HG02970 (cell line): Measurements from ENCODE around the gene DCLK3.

ENCODE experiments used
- ATAC-seq: cut with Tn5 transposase; IDR thresholded peaks from one replicate; pipeline ENCODE4 v1.9.1; 2021; ENCODE audit warnings: mild to moderate bottlenecking, moderate library complexity, moderate number of reproducible peaks; ENCODE audit not compliant: unreplicated experiment, low FRiP score

DCLK3 gene, protein sequence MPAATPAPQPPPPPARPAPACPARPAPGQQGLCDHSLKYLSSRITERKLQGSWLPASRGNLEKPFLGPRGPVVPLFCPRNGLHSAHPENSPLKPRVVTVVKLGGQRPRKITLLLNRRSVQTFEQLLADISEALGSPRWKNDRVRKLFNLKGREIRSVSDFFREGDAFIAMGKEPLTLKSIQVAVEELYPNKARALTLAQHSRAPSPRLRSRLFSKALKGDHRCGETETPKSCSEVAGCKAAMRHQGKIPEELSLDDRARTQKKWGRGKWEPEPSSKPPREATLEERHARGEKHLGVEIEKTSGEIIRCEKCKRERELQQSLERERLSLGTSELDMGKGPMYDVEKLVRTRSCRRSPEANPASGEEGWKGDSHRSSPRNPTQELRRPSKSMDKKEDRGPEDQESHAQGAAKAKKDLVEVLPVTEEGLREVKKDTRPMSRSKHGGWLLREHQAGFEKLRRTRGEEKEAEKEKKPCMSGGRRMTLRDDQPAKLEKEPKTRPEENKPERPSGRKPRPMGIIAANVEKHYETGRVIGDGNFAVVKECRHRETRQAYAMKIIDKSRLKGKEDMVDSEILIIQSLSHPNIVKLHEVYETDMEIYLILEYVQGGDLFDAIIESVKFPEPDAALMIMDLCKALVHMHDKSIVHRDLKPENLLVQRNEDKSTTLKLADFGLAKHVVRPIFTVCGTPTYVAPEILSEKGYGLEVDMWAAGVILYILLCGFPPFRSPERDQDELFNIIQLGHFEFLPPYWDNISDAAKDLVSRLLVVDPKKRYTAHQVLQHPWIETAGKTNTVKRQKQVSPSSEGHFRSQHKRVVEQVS

DNA sequence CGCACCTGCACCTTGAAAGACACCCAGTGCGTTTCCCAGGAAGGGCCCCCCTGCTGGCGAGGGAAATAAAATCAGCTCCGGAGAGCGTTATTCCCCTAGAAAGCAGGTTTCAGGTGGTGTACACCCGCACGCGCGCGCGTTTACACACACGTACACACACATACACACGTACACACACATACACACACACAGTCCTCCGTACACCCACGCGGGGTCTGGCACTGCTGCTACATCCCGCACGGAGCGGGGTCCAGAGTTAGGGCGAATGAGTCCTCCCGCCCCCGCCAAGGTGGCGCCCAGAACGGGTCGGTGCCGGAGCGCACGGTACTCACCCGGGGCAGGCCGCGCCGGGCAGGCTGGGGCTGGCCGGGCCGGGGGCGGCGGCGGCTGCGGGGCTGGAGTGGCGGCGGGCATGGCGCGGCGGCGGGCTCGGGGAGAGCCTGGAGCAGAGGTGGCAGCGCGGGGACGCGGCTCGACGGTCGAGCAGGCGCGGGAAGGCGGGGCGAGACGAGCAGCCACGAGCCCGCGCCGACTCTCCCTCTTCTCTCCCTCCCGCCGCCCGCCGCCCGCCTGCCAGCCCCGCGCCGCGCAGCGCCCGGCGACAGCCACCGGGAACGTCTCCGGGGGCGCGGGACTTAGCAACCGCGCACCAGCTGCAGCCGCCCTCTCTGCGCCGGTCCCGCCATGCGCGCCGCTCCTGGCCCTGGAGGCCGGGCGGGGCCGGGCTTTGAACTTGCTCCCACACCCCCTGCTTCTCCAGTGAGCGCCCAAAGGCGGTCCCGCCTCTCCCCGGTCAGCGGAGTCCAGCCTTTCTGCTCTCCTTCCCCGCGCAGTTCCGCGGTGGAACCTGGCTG is at the start of gene DCLK3:
TSS of gene DCLK3 (minus strand) at position 704 of the 854 bp plus-strand sequence. CDS start at position 414, 290 bp downstream.
- no peak for ATAC-seq

DNA sequence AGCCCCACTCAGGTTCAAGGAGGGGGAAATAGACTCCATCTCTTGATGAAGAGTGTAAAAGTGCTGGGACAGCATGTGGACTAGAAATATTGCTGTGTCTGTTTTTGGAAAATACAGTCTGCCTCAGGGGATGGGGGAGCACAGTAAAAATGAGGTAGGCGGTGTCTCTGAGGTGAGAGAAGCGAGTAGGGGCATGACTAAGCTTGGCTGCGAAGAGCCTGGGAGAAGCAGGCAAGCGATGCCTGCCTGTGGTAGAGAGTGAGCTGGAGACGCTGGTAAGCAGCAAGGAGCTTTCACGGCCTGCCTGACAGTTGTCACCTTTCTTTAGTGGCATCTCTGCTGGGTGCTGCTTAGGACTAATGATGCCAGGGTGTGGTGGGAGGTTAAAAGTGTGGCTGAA is 49.0 kb upstream of the DCLK3 start:
- ATAC-seq: no peak

DNA sequence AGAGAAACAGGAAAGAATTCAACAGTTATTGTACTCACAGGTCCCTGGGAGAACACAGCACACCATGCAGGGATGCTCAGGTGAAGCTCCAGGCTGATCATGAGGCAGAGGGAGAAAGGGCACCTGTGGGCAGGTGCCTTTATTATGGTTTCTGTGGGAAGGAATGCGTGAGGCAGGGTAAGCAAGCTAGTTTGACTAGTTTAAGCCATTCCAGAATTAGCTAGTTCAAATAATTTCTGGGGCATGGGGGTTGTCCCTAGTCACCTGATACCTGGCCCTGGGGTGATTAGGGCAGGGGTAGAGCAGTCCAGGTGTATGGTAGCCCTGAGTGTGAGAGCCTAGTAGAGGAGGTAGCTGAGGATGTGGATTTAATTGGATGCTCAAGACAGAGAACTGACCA is 47.9 kb upstream of the DCLK3 start:
- no peak for ATAC-seq

GRCh38 chr3:36811768-36812167 is 47.4 kb upstream of the DCLK3 start:
- no peak for ATAC-seq

- ATAC-seq: no peak
These were observed 40.1 kb upstream of the DCLK3 start for GRCh38 chr3:36804295-36805055.

DNA sequence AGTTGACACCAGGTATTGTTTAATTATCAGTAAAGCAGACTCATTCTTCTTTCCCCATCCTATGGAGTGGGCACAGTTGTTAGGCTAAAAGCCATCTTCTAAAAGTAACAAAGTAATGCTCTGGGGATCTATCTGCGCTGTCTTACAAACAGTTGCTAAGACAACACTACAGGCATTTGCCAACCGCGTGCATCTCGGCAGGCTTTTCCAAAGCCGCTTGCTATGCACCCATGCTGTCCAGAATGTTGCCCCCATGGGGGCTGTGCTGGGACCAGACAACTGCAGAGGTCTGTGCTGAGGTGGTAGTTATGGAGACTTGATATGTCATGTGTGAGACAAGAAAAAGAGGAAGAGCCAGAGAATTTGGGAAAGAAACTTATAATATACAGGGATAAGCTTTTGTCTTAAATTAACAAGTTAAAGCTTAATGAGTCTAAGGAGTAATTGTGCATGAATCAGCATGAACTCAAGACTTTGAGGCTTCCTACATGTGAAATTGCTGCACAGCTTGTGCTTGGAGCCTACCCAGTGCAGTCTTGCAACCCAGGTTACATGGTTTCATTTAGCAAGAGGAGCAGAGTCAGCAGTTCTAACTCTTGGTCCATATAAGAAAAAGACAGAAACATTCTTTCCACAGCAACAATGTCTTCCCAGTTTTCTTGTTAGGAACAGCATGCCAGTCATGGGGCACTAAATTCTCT is 38.9 kb upstream of the DCLK3 start:
- no peak for ATAC-seq

DNA sequence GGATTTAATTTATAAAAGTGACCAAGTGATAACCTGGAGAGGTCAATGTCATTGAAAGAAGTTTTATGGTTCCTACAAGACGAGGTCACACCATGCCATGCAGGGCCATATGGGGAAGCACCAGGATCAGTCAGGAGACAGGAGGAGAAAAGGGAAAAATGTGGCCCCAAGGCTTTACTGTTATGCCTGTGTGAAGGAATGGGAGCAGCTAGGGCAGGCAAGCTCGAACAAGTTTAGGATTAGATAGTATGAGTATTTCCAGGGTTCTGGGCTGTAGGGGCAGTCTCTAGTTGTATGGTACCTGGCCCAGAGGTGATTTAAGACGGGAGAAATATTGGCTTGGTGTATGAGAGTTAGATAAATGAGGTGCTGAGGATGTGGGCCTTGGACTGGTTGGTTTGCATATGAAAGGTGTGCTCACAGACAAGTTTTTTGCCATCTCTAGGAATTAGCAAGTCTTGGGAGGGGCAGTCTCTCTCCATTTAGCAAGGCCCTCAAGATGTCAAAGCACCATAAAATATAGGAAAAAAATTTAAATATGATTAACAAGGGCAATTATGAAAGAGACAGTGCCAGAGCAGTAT is 36.3 kb upstream of the DCLK3 start:
- ATAC-seq: no peak

- ATAC-seq: no peak
These were observed 32.5 kb upstream of the DCLK3 start for GRCh38 chr3:36796881-36797280.

GRCh38 chr3:36796161-36796560 is 31.8 kb upstream of the DCLK3 start:
- ATAC-seq: no peak

DNA sequence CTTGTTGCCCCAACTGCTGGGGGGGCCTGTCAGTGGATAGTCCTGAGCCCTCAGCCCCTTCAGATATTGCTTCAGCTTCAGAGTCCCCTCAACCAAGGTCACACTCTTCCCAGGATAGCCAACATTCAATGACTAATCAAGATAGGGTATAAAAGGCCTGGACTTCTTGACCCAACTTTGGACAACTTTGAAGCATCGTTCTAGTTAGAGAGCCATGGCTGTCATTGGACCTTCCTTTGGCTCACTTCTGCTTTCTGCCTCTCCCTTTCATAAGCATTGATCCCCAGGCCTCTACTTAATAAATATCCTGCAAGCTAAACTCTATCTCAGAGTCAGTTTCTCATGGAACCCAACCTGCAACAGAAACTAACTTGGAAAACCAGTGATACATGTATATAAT is 31.3 kb upstream of the DCLK3 start:
- ATAC-seq: no peak

- no peak for ATAC-seq
These were observed 28.0 kb upstream of the DCLK3 start for GRCh38 chr3:36792342-36792741.

DNA sequence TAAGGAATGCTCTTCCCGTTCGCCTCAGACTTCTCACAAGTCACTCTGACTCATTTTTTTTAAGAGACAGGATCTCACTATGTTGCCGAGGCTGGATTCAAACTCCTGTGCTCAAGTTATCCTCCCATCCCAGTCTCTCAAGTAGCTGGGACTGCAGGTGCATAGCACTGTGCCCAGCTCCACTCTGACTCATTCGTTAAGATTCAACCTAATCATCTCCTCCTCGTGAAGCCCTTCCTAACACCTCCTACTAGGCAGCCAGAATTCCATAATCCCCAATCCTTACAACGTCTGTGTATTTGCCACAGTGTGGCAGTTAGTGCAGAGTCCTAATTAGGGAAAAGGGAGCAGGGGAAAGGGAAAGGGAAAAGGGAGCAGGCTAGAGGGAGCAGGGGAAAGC is 26.4 kb upstream of the DCLK3 start:
- ATAC-seq: no peak

- ATAC-seq: no peak
These were observed 22.9 kb upstream of the DCLK3 start for GRCh38 chr3:36786921-36787890.

- no peak for ATAC-seq
These were observed 19.8 kb upstream of the DCLK3 start for GRCh38 chr3:36784138-36784635.

DNA sequence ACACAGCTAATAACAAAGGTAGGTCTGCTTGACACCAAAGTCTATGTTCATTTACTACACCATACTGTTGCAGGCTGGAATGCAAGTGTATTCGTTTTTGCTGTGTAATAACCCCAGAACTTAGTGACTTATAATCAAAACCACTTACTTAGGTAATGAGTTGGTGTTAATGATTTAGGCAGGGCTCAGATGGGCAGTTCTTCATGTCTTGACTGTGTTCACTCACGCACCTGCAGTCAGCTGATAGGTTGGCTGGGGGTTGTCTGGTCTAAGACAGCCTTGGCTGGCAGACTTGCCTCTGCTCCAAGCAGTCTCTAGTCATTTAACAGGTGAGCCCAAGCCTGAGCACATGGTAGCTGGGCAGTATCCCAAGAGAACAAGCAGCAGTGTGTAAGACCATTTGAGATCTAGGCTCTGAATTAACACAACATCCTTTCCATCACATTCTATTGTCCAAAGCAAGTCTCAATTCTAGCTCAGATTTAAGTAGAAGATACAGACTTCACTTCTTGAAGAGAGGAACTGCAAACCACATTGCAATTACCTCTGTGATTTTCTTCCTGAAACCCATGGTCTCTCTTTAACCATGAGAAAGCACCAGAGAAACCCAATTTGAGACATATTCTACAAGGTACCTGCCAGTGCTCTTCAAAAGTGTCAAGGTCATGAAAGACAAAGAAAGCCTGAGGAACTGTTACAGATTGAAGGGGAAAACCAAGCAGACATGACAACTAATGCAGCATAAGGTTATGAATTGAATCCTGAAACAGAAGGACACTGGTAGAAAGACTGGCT is 13.3 kb upstream of the DCLK3 start:
- ATAC-seq: no peak

DNA sequence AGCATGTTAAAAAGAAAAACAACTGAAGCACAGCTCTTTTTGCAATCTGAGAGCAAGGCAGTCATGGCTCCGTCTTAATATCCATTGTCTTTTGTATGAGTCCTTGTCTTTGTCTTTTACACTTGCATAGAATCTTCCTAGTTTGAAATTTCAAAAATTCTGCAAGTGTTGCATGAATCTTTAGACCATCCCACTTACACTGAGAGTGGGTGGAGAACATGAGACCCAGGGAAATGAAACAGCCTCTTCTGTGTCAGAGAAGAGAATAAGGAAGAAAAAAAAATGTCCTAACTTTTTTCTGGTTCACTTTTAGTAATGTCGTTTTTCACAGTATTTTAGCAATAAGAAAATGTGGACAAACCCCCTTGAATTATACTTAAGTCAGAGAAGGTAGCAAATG is 12.1 kb upstream of the DCLK3 start:
- ATAC-seq: no peak

DNA sequence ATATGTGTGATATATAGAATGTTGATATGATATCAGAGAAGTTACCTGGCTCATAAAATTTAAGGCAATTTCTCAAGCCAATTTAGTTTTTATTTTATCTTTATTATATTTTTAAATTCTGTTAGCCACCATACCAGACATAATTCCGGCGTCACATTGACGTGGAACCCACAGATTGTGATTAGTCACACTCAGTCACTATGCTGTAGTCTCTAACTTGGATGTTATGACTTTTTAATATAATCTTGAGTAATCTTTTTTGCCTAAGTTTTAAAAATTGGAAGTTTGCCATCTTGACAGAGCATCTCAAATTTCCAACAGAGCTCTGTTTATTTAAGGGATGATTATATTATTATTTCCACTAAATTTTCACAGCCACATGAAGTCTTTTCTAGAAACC is 9.7 kb upstream of the DCLK3 start:
- no peak for ATAC-seq
